B cell (primary cell): Measurements from ENCODE around the gene RDH5. TPM values are rescaled to one million over a fixed set of nuclear protein-coding genes. Genes with fewer than 3 reads are reported as not detected.

Experiments used
- ATAC-seq: fragments of 200-7000 bp; cut with Tn5 transposase; one replicate; pipeline ENCODE4 v1.10.0; 2021; ENCODE audit warnings: low read depth, mild to moderate bottlenecking, moderate number of reproducible peaks, moderate library complexity
- CTCF ChIA-PET: fragments of 350-600 bp; sonication (Branson Sonifier 250); formaldehyde crosslinking; loops from one replicate; lab custom pipeline; 2021; ENCODE audit warnings: antibody characterized with exemption, inconsistent platforms; lab: Charles Lee
- POLR2A ChIA-PET: fragments of 350-600 bp; sonication (Branson Sonifier 250); formaldehyde crosslinking; loops from one replicate; lab custom pipeline; 2021; ENCODE audit warnings: antibody characterized with exemption; lab: Charles Lee
- DNase-seq: peaks from one replicate; pipeline ENCODE4 v3.0.0; 2013
- H2AFZ ChIP-seq: 2 replicates; pipeline ENCODE4 v1.6.1; 2012; ENCODE audit warnings: mild to moderate bottlenecking, low read depth, low read length; ENCODE audit not compliant: insufficient read depth, poor library complexity, severe bottlenecking
- H3K27ac ChIP-seq, 2 donors: 1 replicate in 1 of 2; 2 replicates in 1 of 2; pipeline ENCODE4 v1.5.1; 2012 to 2013; ENCODE audit warnings: low read length in 2 of 2, mild to moderate bottlenecking in 2 of 2, moderate library complexity in 1 of 2
- H3K27me3 ChIP-seq, 4 experiments: fragments of 200-600 bp in 1 of 4; sonication (generic) in 1 of 4; replicated peaks in 1 of 4; 1 replicate in 2 of 4; 2 replicates in 2 of 4; pipeline versions ENCODE4 v1.6.1 to v1.7.0; 2013 to 2016; ENCODE audit warnings: low read length in 3 of 4, mild to moderate bottlenecking in 2 of 4, mixed read lengths in 1 of 4, moderate library complexity in 1 of 4; ENCODE audit not compliant: insufficient read depth in 4 of 4, control insufficient read depth in 3 of 4; ENCODE audit errors: control extremely low read depth in 1 of 4
- H3K36me3 ChIP-seq, 2 experiments: replicated peaks in 1 of 2; 1 replicate in 1 of 2; 2 replicates in 1 of 2; pipeline versions ENCODE4 v1.6.1 to v1.7.1; 2013; ENCODE audit warnings: low read length in 1 of 2; ENCODE audit not compliant: insufficient read depth in 2 of 2, control insufficient read depth in 1 of 2; ENCODE audit errors: control extremely low read depth in 1 of 2, extremely low read depth in 1 of 2
- H3K4me1 ChIP-seq, 2 donors: fragments of 200-600 bp in 1 of 2; sonication (generic) in 1 of 2; 1 replicate in 1 of 2; 2 replicates in 1 of 2; pipeline versions ENCODE4 v1.5.1 to v1.6.1; 2013 to 2017; ENCODE audit warnings: low read length in 2 of 2; ENCODE audit not compliant: control insufficient read depth in 2 of 2, insufficient read depth in 2 of 2
- H3K4me2 ChIP-seq: replicated peaks from 2 replicates; pipeline ENCODE3; 2012; ENCODE audit warnings: mild to moderate bottlenecking, low read depth, low read length; ENCODE audit not compliant: poor library complexity, severe bottlenecking
- H3K4me3 ChIP-seq, 5 experiments: fragments of 200-600 bp in 1 of 5; sonication (generic) in 1 of 5; 1 replicate in 3 of 5; 2 replicates in 2 of 5; pipeline versions ENCODE4 v1.5.1 to v1.7.0; 2011 to 2016; ENCODE audit warnings: low read length in 4 of 5, mild to moderate bottlenecking in 4 of 5, low read depth in 2 of 5, control low read depth in 1 of 5, moderate library complexity in 1 of 5; ENCODE audit not compliant: insufficient read depth in 1 of 5; ENCODE audit errors: control extremely low read depth in 1 of 5, extremely low read depth in 1 of 5
- H3K79me2 ChIP-seq: fragments of 200-600 bp; sonication (generic); one replicate; pipeline ENCODE4 v1.6.0; 2016; ENCODE audit warnings: low read length; ENCODE audit not compliant: control insufficient read depth, insufficient read depth
- H3K9ac ChIP-seq: fragments of 200-600 bp; sonication (generic); 2 replicates; pipeline ENCODE4 v1.6.1; 2017; ENCODE audit warnings: mild to moderate bottlenecking, low read length, moderate library complexity
- H3K9me3 ChIP-seq, 3 donors: one replicate each; pipeline versions ENCODE4 v1.6.1 to v1.7.1; 2013; ENCODE audit warnings: low read length in 2 of 3; ENCODE audit not compliant: control insufficient read depth in 2 of 3, insufficient read depth in 1 of 3; ENCODE audit errors: control extremely low read depth in 1 of 3
- H4K20me1 ChIP-seq: 2 replicates; pipeline ENCODE4 v1.6.0; 2012; ENCODE audit warnings: mild to moderate bottlenecking, low read length; ENCODE audit not compliant: insufficient read depth, control insufficient read depth, poor library complexity, severe bottlenecking
- H3K27ac Mint-ChIP-seq: one replicate; pipeline ENCODE4 v1.8.0; 2021; ENCODE audit warnings: mixed read lengths
- H3K27me3 Mint-ChIP-seq: one replicate; pipeline ENCODE4 v1.8.0; 2021; ENCODE audit warnings: mixed read lengths
- H3K4me1 Mint-ChIP-seq: one replicate; pipeline ENCODE4 v1.8.0; 2021; ENCODE audit warnings: mixed read lengths
- H3K4me3 Mint-ChIP-seq: one replicate; pipeline ENCODE4 v1.8.0; 2021; ENCODE audit warnings: mixed read lengths
- H3K9me3 Mint-ChIP-seq: one replicate; pipeline ENCODE4 v1.8.0; 2022; ENCODE audit warnings: mixed read lengths; ENCODE audit not compliant: insufficient read depth
- EZH2 ChIP-seq: IDR thresholded peaks from 2 replicates; pipeline ENCODE4 v1.6.1; 2012; ENCODE audit warnings: borderline replicate concordance, low read depth, mild to moderate bottlenecking, moderate library complexity, low read length; ENCODE audit not compliant: insufficient read depth, poor library complexity, severe bottlenecking
- WGBS: methylation state at CpG from one replicate; pipeline ENCODE4 v1.1.5; 2013; ENCODE audit warnings: missing lambda C conversion rate; ENCODE audit not compliant: insufficient coverage; 5-methylcytosine and 5-hydroxymethylcytosine counted together
- intact Hi-C: fragments of 100-400 bp; cut with micrococcal nuclease; formaldehyde crosslinking; loops from one replicate; pipeline ENCODE4 v1.10.0; 2022
- polyA plus RNA-seq: library from polyadenylated mRNA; depleted of rRNA; stranded (reverse); fragments of >200 nt; gene quantifications from 2 replicates; pipeline ENCODE4 v1.2.3, GENCODE V29; 2012
- total RNA-seq, 2 donors: library from RNA; stranded (reverse); fragments of 120-200 nt in 1 of 2; gene quantifications; 1 replicate in 1 of 2; 2 replicates in 1 of 2; pipeline versions ENCODE4 v1.2.3 to v1.2.4, GENCODE V29; 2013 to 2022
- TF ChIP-seq, protein P1 (sequence below): fragments of 200-600 bp; IDR thresholded peaks from one replicate; pipeline ENCODE4 v1.8.0; 2022; ENCODE audit warnings: antibody characterized with exemption, mild to moderate bottlenecking

The RDH5 gene
- total and polyA plus RNA-seq, 2 donors (not counting 1 experiment from before 2014, with no cell fraction given): 32.6 to 37.8 TPM

DNA sequence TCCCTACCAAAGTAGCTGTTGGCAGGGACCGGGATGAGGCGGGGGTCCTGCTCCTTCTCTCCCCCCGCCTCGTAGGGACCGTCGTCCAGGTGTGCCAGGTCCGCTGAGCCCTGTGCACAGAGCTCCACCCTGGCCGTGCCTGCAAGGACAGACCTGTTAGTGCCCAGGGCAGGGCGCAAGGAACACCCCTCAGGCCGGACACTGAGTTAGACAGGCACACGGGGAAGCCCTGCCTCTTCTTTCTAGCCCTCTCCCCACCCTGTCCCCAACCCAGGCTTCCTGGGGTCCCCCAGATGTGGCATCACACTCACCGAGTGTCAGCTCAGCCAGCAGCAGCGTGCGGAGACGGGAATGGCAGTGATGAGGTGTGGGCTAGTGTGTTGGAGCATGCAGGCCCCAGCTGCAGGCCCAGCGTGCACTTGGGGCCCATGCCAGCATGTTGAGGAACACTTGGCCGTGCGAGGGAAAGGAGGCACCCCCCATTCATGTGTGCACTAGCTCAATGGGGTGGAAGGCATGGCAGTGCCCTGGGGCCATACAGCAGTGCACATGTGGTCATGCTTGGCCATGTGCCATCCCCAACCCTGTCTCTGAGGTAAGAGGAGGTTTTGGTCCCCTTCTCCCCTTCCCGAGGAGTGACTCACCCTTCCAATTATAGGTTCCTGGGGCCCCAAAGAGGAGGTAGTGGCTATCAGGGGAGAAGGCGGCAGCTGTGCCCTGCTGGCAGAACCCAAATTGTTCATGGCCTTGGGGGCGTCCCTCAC is 19.8 kb upstream of the RDH5 start:
- no peaks in the 10 kb centered on the region for H3K4me1 Mint-ChIP-seq
- 95% methylated on average over 18 of the region's 21 CpGs for WGBS
- H3K4me3 Mint-ChIP-seq: no peak overlapping the region

DNA sequence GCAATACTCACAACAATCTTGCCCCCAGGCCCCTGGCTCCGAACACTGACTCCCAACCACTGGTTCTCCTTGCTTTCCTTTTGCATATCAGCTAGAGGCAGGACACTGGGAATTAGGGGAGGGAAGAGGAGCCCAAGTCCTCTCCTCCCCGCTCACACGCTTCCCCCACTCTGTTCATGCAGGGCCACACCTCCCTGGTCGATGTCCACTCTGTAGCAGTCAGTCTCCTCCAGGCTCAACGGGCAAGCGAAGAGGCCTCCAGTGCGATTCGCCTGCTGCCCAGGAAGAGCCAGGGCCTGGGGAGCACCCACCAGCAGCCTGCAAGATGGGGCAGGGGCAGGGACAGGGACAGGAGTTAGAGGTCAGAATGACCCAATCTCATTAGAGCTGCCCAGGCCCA is 17.3 kb upstream of the RDH5 start:
- ATAC-seq: no peak
- no peak overlapping the region for H3K27ac ChIP-seq
- H4K20me1 ChIP-seq: no peaks in the 10 kb centered on the region
- H3K9ac ChIP-seq: no peak overlapping the region
- Mint-ChIP-seq H3K27me3 (peaks cover 3% of the 10 kb centered on the region), H3K4me3 (no peak overlapping the region), H3K9me3 (no peaks in the 10 kb centered on the region), H3K4me1 (peaks cover 13% of the 10 kb centered on the region), H3K27ac (no peak overlapping the region)
- WGBS: 92% methylated on average over 6 of the region's 8 CpGs
- DNase-seq: no peak
- peaks cover 7 to 9% of the 10 kb centered on the region in 2 donors for H3K4me1 ChIP-seq
- no peak overlapping the region for H3K4me2 ChIP-seq
- TF ChIP-seq, protein P1, sequence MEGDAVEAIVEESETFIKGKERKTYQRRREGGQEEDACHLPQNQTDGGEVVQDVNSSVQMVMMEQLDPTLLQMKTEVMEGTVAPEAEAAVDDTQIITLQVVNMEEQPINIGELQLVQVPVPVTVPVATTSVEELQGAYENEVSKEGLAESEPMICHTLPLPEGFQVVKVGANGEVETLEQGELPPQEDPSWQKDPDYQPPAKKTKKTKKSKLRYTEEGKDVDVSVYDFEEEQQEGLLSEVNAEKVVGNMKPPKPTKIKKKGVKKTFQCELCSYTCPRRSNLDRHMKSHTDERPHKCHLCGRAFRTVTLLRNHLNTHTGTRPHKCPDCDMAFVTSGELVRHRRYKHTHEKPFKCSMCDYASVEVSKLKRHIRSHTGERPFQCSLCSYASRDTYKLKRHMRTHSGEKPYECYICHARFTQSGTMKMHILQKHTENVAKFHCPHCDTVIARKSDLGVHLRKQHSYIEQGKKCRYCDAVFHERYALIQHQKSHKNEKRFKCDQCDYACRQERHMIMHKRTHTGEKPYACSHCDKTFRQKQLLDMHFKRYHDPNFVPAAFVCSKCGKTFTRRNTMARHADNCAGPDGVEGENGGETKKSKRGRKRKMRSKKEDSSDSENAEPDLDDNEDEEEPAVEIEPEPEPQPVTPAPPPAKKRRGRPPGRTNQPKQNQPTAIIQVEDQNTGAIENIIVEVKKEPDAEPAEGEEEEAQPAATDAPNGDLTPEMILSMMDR: no peak
- no peak for TF ChIP-seq EZH2
- POLR2A ChIA-PET: no interaction called here
- H3K27me3 ChIP-seq: peaks cover 0 to 12% (median 3%) of the 10 kb centered on the region in 4 experiments
- H3K4me3 ChIP-seq: no peak overlapping the region
- no peaks in the 10 kb centered on the region for H3K36me3 ChIP-seq
- intact Hi-C loops: no loop called here
- H3K79me2 ChIP-seq: no peaks in the 10 kb centered on the region
- H3K9me3 ChIP-seq: no peaks in the 10 kb centered on the region
- CTCF ChIA-PET: no interaction called here
- no peak overlapping the region for H2AFZ ChIP-seq

More for the DNA sequence above, 19.8 kb upstream of the RDH5 start:
- ChIA-PET POLR2A (no interaction called here), CTCF (interaction anchor here (0.8 kb wide), 1 partner anchor 11 kb away, joined by 3 read pairs; no protein-coding TSS in a partner anchor)
- Histone ChIP-seq H3K27me3 (peaks cover 0 to 3% (median 0%) of the 10 kb centered on the region in 4 experiments), H2AFZ (no peak overlapping the region), H3K9me3 (no peaks in the 10 kb centered on the region), H3K4me3 (no peak overlapping the region), H3K27ac (no peak overlapping the region), H3K36me3 (no peaks in the 10 kb centered on the region), H3K9ac (no peak overlapping the region), H4K20me1 (no peaks in the 10 kb centered on the region), H3K79me2 (no peaks in the 10 kb centered on the region), H3K4me2 (no peak overlapping the region), H3K4me1 (no peaks in the 10 kb centered on the region)
- no peak overlapping the region for H3K27ac Mint-ChIP-seq
- no peaks in the 10 kb centered on the region for H3K27me3 Mint-ChIP-seq
- no peaks in the 10 kb centered on the region for H3K9me3 Mint-ChIP-seq
- ATAC-seq (no peak), DNase-seq (no peak)
- TF ChIP-seq, protein P1: no peak
- no peak for TF ChIP-seq EZH2
- intact Hi-C loops: no loop called here
